K562 (cell line): ENCODE data around the gene PRKACG. TPM values are rescaled to one million over a fixed set of nuclear protein-coding genes. Genes with fewer than 3 reads are reported as not detected.

Experiments
- ADNP ChIP-seq: fragments of 200-800 bp; sonication (Bioruptor generic); IDR thresholded peaks from 2 replicates; pipeline ENCODE4 v1.6.1; 2016; ENCODE audit warnings: missing genetic modification characterization, missing compliant biosample characterization
- ATF4 ChIP-seq: fragments of 450-650 bp; formaldehyde crosslinking; IDR thresholded peaks from 2 replicates; pipeline ENCODE4 v1.4.0; 2022; ENCODE audit warnings: mild to moderate bottlenecking, moderate library complexity
- BRCA1 ChIP-seq, 2 experiments: fragments of 450-650 bp in 1 of 2; sonication (generic) in 1 of 2; formaldehyde crosslinking in 1 of 2; IDR thresholded peaks; 2 replicates each; pipeline versions ENCODE4 v1.5.0 to v1.6.1; 2017 to 2020; ENCODE audit warnings: mild to moderate bottlenecking in 1 of 2, missing genetic modification reagents in 1 of 2
- HNRNPK ChIP-seq: fragments of 200-400 bp; formaldehyde crosslinking; IDR thresholded peaks from one replicate; pipeline ENCODE4 v1.6.1; 2018; ENCODE audit warnings: mild to moderate bottlenecking, low read depth, low read length; ENCODE audit not compliant: poor library complexity, severe bottlenecking
- HOMEZ ChIP-seq: fragments of 250-450 bp; sonication (Bioruptor Pico); IDR thresholded peaks from 2 replicates; pipeline ENCODE4 v1.4.0; 2020; ENCODE audit warnings: mild to moderate bottlenecking, moderate library complexity
- JUND ChIP-seq, 2 experiments: IDR thresholded peaks; 2 replicates in 1 of 2; 3 replicates in 1 of 2; pipeline ENCODE4 v1.6.1; 2011; ENCODE audit warnings: borderline replicate concordance in 2 of 2, low read depth in 2 of 2, low read length in 2 of 2, improper control_type of control experiment in 1 of 2, missing biosample characterization in 1 of 2, missing genetic modification characterization in 1 of 2, missing genetic modification reagents in 1 of 2
- LARP7 ChIP-seq: fragments of 450-650 bp; IDR thresholded peaks from 2 replicates; pipeline ENCODE4 v1.6.1; 2016
- NFXL1 ChIP-seq: fragments of 450-650 bp; formaldehyde crosslinking; IDR thresholded peaks from 2 replicates; pipeline ENCODE4 v1.4.0; 2021; ENCODE audit warnings: mild to moderate bottlenecking
- RBM14 ChIP-seq: fragments of 200-400 bp; formaldehyde crosslinking; IDR thresholded peaks from 2 replicates; pipeline ENCODE4 v1.6.1; 2018; ENCODE audit warnings: low read depth, mild to moderate bottlenecking, low read length, moderate library complexity, borderline replicate concordance; ENCODE audit not compliant: insufficient read depth
- RBM39 ChIP-seq: fragments of 200-400 bp; formaldehyde crosslinking; optimal IDR thresholded peaks from 2 replicates; pipeline ENCODE3; 2018; ENCODE audit warnings: low read depth, low read length
- SMARCE1 ChIP-seq: fragments of 450-650 bp; IDR thresholded peaks from 2 replicates; pipeline ENCODE4 v1.7.1; 2016; ENCODE audit warnings: mild to moderate bottlenecking
- THAP12 ChIP-seq: fragments of 250-450 bp; sonication (Bioruptor Pico); IDR thresholded peaks from 2 replicates; pipeline ENCODE4 v1.9.0; 2021; ENCODE audit warnings: mild to moderate bottlenecking, inconsistent platforms
- ZNF253 ChIP-seq: fragments of 250-450 bp; sonication (Bioruptor Pico); conservative IDR thresholded peaks from 2 replicates; pipeline ENCODE4 v1.6.1; 2021; ENCODE audit warnings: mild to moderate bottlenecking
- ZNF384 ChIP-seq: IDR thresholded peaks from 2 replicates; pipeline ENCODE4 v1.6.1; 2012; ENCODE audit warnings: low read depth, low read length, improper control_type of control experiment
- ZNF778 ChIP-seq: fragments of 450-650 bp; formaldehyde crosslinking; IDR thresholded peaks from 2 replicates; pipeline ENCODE4 v1.4.0; 2020; ENCODE audit warnings: mild to moderate bottlenecking, moderate library complexity
- polyA plus RNA-seq, 8 experiments: library from polyadenylated mRNA; depleted of rRNA in 4 of 8; stranded (reverse) in 5 of 8; unstranded in 3 of 8; fragments of >200 nt; fragmentation: Nextera tagmentation in 2 of 8; fragmentation: Illumina TruSeq in 1 of 8; extraction: Ambion mirVana in 2 of 8; extraction: Trizol in 1 of 8; gene quantifications; 2 replicates each; pipeline versions ENCODE4 v1.2.1 to v1.2.3, GENCODE V29; 2011 to 2014; ENCODE audit warnings: inconsistent platforms in 1 of 8, missing spikeins in 1 of 8
- total RNA-seq, 7 experiments: library from RNA; depleted of rRNA in 6 of 7; stranded (reverse); fragments of >200 nt in 6 of 7; fragmentation: Illumina TruSeq in 2 of 7; extraction: Trizol in 2 of 7; gene quantifications; 2 replicates each; pipeline versions ENCODE4 v1.2.1 to v1.2.3, GENCODE V29; 2011 to 2021; ENCODE audit warnings: low replicate concordance in 1 of 7
- TF ChIP-seq, protein P1 (sequence below): fragments of 450-650 bp; IDR thresholded peaks from 2 replicates; pipeline ENCODE4 v1.6.1; 2016; ENCODE audit warnings: borderline replicate concordance
- TF ChIP-seq, protein P2 (sequence below): fragments of 250-450 bp; sonication (Bioruptor Pico); IDR thresholded peaks from 2 replicates; pipeline ENCODE4 v1.8.0; 2021; ENCODE audit warnings: mild to moderate bottlenecking, moderate library complexity

The PRKACG gene
- total and polyA plus RNA-seq, 9 of the 15 experiments (the other 6 are each of a cell fraction or from before 2014, with no cell fraction given), result not detected

- no peak for TF ChIP-seq HOMEZ (CRISPR knock-in tag)
- TF ChIP-seq ADNP (tag), result no peak
- no peak for TF ChIP-seq RBM39
- peak; percentile 62; the same call in 1 of the 2 replicates for TF ChIP-seq SMARCE1
- no peak for TF ChIP-seq HNRNPK
- TF ChIP-seq ZNF778, result no peak
- TF ChIP-seq, protein P1, sequence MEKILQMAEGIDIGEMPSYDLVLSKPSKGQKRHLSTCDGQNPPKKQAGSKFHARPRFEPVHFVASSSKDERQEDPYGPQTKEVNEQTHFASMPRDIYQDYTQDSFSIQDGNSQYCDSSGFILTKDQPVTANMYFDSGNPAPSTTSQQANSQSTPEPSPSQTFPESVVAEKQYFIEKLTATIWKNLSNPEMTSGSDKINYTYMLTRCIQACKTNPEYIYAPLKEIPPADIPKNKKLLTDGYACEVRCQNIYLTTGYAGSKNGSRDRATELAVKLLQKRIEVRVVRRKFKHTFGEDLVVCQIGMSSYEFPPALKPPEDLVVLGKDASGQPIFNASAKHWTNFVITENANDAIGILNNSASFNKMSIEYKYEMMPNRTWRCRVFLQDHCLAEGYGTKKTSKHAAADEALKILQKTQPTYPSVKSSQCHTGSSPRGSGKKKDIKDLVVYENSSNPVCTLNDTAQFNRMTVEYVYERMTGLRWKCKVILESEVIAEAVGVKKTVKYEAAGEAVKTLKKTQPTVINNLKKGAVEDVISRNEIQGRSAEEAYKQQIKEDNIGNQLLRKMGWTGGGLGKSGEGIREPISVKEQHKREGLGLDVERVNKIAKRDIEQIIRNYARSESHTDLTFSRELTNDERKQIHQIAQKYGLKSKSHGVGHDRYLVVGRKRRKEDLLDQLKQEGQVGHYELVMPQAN, result no peak
- TF ChIP-seq BRCA1 (IDR thresholded peaks at IDR 0.05), result no peak
- no peak for TF ChIP-seq BRCA1 (CRISPR knock-in tag; IDR thresholded peaks at IDR 0.05)
- TF ChIP-seq ZNF384, result peak; percentile 98
- no peak for TF ChIP-seq LARP7
- peak; percentile 54; the same call in 1 of the 2 replicates for TF ChIP-seq JUND (IDR thresholded peaks at IDR 0.05; ENCODE audit: borderline replicate concordance, low read depth, low read length)
- TF ChIP-seq JUND (tag; IDR thresholded peaks at IDR 0.05; ENCODE audit: borderline replicate concordance, low read depth, low read length), result peak; percentile 46; the same call in 1 of the 3 replicates
- TF ChIP-seq THAP12 (CRISPR knock-in tag), result no peak
- TF ChIP-seq ZNF253 (CRISPR knock-in tag), result no peak
- no peak for TF ChIP-seq ATF4 (CRISPR knock-in tag)
- no peak for TF ChIP-seq RBM14
- no peak for TF ChIP-seq NFXL1 (CRISPR knock-in tag)
- TF ChIP-seq, protein P2, sequence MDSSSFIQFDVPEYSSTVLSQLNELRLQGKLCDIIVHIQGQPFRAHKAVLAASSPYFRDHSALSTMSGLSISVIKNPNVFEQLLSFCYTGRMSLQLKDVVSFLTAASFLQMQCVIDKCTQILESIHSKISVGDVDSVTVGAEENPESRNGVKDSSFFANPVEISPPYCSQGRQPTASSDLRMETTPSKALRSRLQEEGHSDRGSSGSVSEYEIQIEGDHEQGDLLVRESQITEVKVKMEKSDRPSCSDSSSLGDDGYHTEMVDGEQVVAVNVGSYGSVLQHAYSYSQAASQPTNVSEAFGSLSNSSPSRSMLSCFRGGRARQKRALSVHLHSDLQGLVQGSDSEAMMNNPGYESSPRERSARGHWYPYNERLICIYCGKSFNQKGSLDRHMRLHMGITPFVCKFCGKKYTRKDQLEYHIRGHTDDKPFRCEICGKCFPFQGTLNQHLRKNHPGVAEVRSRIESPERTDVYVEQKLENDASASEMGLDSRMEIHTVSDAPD (CRISPR knock-in tag), result no peak
Observed at GRCh38 chr9:69019808-69020207, 5.9 kb upstream of the PRKACG start (continued).
